Progenitor cell of endocrine pancreas (in vitro differentiated cells): ENCODE results near the gene APLNR. TPM values are rescaled to one million over a fixed set of nuclear protein-coding genes. Genes with fewer than 3 reads are reported as not detected.

Experiments used
- DNase-seq: peaks from one replicate; pipeline ENCODE4 v3.0.0; 2021; ENCODE audit warnings: low spot score; ENCODE audit not compliant: unreplicated experiment
- H3K27ac Mint-ChIP-seq: 2 replicates; pipeline ENCODE4 v1.8.0; 2021; ENCODE audit warnings: mild to moderate bottlenecking, moderate library complexity, mixed read lengths
- H3K27me3 Mint-ChIP-seq: 2 replicates; pipeline ENCODE4 v1.8.0; 2021; ENCODE audit warnings: mixed read lengths
- H3K36me3 Mint-ChIP-seq: 2 replicates; pipeline ENCODE4 v1.8.0; 2022; ENCODE audit warnings: mixed read lengths; ENCODE audit not compliant: insufficient read depth
- H3K4me1 Mint-ChIP-seq: 2 replicates; pipeline ENCODE4 v1.8.0; 2021; ENCODE audit warnings: low read depth, mixed read lengths
- H3K4me3 Mint-ChIP-seq: 2 replicates; pipeline ENCODE4 v1.8.0; 2021; ENCODE audit warnings: low read depth, mild to moderate bottlenecking, moderate library complexity, mixed read lengths
- H3K9me3 Mint-ChIP-seq: 2 replicates; pipeline ENCODE4 v1.8.0; 2021; ENCODE audit warnings: low read depth, mixed read lengths
- total RNA-seq: library from RNA; stranded (reverse); gene quantifications from 2 replicates; pipeline ENCODE4 v1.2.1, GENCODE V29; 2021
- TF ChIP-seq, protein P1 (sequence below): fragments of 200-600 bp; sonication (generic); IDR thresholded peaks from one replicate; pipeline ENCODE4 v1.5.0; 2021; ENCODE audit warnings: antibody characterized with exemption, mild to moderate bottlenecking; ENCODE audit not compliant: unreplicated experiment

The APLNR gene
- total RNA-seq, 1 donor from 2014 or later: 0.12 TPM

DNA sequence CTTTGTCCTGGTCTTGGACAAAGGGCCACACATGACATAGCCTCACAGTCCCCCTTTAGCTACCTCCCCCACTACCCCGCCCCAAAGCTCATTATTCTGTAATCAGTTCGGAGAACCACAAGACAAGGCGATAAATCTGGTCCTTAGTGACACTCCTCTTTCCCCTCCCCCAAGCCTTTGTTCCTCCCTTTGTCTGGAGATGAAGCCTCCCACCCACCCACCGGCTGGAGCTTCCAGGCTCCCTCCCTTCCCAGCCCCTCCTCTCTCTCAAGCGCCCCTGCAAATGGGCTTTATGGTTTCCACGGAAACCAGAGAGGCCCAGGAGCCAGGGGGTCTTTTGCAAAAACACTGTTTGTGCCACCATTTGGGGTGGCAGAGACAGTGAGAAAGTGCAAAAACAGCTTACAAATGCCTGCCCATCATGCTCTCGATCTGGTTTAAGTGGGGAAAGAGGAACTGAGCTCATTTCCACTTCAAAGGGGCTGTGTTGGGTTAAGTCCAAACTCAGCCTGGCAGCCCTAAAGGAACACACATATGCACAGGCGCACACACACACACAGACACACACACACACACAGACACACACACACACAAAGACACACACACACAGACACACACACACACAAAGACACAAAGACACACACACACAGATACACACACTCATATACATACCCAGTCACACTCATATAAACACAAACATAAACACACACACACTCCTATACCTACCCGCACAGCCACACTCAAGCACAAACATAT is 23.5 kb downstream of the APLNR start:
- no peaks in the 10 kb centered on the region for H3K36me3 Mint-ChIP-seq
- DNase-seq: no peak
- H3K27me3 Mint-ChIP-seq: no peaks in the 10 kb centered on the region
- H3K9me3 Mint-ChIP-seq: peaks cover 3% of the 10 kb centered on the region
- no peak overlapping the region for H3K4me3 Mint-ChIP-seq
- peaks cover 1% of the 10 kb centered on the region for H3K4me1 Mint-ChIP-seq
- TF ChIP-seq, protein P1, sequence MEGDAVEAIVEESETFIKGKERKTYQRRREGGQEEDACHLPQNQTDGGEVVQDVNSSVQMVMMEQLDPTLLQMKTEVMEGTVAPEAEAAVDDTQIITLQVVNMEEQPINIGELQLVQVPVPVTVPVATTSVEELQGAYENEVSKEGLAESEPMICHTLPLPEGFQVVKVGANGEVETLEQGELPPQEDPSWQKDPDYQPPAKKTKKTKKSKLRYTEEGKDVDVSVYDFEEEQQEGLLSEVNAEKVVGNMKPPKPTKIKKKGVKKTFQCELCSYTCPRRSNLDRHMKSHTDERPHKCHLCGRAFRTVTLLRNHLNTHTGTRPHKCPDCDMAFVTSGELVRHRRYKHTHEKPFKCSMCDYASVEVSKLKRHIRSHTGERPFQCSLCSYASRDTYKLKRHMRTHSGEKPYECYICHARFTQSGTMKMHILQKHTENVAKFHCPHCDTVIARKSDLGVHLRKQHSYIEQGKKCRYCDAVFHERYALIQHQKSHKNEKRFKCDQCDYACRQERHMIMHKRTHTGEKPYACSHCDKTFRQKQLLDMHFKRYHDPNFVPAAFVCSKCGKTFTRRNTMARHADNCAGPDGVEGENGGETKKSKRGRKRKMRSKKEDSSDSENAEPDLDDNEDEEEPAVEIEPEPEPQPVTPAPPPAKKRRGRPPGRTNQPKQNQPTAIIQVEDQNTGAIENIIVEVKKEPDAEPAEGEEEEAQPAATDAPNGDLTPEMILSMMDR: no peak
- no peak overlapping the region for H3K27ac Mint-ChIP-seq

DNA sequence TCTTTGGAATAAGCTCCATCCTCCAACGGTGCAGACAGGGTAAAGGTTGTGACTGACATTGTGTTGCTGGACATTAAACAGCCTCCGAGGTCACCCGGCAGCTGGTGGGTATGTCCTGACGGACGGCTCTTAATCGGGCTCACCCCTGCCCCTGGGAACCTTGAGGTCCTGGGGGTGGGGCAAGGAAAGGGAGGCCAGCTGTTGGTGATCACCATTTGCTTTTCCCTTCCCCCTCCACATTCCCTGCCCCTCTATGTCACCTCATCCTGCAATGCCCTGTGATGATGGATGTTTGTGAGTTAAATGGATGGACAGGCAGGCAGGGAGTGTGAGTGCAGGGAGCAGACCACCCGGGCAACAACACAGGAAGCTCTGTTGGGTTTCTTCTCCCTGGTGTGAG is 26.3 kb downstream of the APLNR start:
- H3K27me3 Mint-ChIP-seq: peaks cover 6% of the 10 kb centered on the region
- DNase-seq: no peak
- H3K9me3 Mint-ChIP-seq: peaks cover 3% of the 10 kb centered on the region
- H3K4me1 Mint-ChIP-seq: peaks cover 1% of the 10 kb centered on the region
- H3K27ac Mint-ChIP-seq: no peak overlapping the region
- TF ChIP-seq, protein P1: no peak
- no peaks in the 10 kb centered on the region for H3K36me3 Mint-ChIP-seq
- no peak overlapping the region for H3K4me3 Mint-ChIP-seq

DNA sequence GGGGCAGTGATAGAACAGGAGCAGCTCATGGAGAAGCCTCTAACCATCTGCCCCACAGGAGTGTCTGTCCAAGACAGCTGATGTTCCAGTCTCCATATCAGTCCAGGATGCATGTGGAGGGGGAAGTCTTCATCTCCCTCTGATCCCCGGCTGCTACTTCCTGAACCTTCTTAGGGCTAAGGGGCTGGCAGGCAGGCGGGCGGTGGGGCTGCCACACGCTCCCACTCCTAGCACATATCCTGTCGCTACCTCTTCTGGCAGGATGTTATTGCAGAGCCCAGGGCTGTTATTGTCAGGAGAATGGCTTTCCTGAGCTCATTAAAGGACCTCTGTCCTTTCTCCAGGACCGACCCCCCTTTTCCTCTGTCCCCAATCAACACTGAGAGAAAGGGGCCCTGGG is 29.9 kb downstream of the APLNR start:
- DNase-seq: no peak
- Mint-ChIP-seq H3K4me3 (no peak overlapping the region), H3K36me3 (no peaks in the 10 kb centered on the region), H3K9me3 (peaks cover 2% of the 10 kb centered on the region), H3K27me3 (peaks cover 12% of the 10 kb centered on the region), H3K27ac (no peak overlapping the region), H3K4me1 (peaks cover 1% of the 10 kb centered on the region)
- TF ChIP-seq, protein P1: no peak

DNA sequence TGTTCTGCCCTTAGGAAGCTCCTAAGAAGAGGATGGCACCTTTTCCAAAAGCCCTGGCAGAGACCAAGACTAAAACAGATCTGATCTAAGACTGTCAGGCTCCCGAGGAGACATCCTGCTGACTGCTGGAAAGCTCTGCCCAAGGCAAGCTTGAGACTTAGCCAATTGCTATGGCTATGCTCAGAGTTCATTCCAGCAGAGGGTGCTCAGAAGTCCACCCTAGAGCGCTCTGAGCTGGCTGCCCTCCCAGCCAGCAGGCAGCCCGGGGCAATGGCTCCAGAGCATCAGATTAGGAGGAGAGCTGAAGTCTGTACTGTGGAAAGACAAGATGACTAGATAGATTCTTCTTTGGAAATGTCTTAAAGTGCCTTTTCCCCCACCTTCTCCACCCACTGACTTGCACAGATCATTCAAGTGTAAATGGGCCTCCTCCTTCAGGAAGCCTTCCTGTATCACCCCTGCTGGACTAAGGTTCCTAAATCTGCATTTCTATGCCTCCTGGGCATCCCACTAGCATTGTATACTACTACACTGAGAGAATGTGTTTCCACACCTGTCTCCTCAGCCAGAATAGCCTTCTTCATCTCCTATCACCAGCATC is 31.9 kb downstream of the APLNR start:
- no peak for DNase-seq
- H3K27ac Mint-ChIP-seq: no peak overlapping the region
- H3K36me3 Mint-ChIP-seq: no peaks in the 10 kb centered on the region
- no peaks in the 10 kb centered on the region for H3K4me1 Mint-ChIP-seq
- TF ChIP-seq, protein P1: no peak
- H3K27me3 Mint-ChIP-seq: peaks cover 16% of the 10 kb centered on the region
- H3K9me3 Mint-ChIP-seq: no peaks in the 10 kb centered on the region
- H3K4me3 Mint-ChIP-seq: no peak overlapping the region

DNA sequence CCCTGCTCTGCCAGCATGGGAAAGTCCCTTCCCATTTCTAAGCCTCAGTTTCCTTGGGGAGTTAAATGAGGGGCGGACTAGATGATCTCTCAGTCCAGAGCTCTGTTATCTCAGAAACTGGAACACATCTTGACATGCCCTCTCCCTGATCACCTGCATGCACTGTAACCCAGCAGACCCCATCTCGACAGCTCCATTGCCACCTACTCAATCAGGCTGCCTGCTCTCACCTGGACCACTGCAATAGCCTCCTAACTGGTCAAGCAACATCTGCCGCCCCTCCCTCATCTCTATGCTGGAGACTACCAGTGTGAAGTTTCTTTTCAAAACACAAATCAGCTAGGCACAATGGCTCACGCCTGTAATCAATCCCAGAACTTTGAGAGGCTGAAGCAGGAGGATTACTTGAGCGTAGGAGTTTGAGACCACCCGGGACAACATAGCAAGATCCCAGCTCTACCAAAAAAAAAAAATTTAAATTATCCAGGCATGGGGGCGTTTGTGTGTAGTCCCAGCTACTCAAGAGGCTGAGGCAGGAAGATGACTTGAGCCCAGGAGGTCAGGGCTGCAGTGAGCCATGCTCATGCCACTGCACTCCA is 33.1 kb downstream of the APLNR start:
- H3K36me3 Mint-ChIP-seq: no peaks in the 10 kb centered on the region
- H3K4me3 Mint-ChIP-seq: no peak overlapping the region
- TF ChIP-seq, protein P1: no peak
- no peak for DNase-seq
- H3K4me1 Mint-ChIP-seq: no peaks in the 10 kb centered on the region
- no peak overlapping the region for H3K27ac Mint-ChIP-seq
- H3K9me3 Mint-ChIP-seq: no peaks in the 10 kb centered on the region
- H3K27me3 Mint-ChIP-seq: peaks cover 16% of the 10 kb centered on the region
